ENCODE data around the gene SAMD8.
"Not testable (repeated sequence)": the region's sequence is repeated elsewhere in the genome, so short reads cannot be mapped to it uniquely, and the experiment has no call there.

SAMD8 gene

GRCh38 chr10:75086278-75086934 lies 25.1 kb upstream of the SAMD8 start:
- no peak for DNase-seq

- no peak for DNase-seq
These were observed 22.8 kb upstream of the SAMD8 start for GRCh38 chr10:75088640-75089039.

GRCh38 chr10:75089634-75090033 lies 21.8 kb upstream of the SAMD8 start:
- no peak for DNase-seq

- DNase-seq, result no peak
These were observed 20.3 kb upstream of the SAMD8 start for GRCh38 chr10:75091146-75091545.

- DNase-seq, result no peak
These were observed 17.0 kb upstream of the SAMD8 start for GRCh38 chr10:75094465-75094864.

GRCh38 chr10:75095631-75096030 lies 15.8 kb upstream of the SAMD8 start:
- DNase-seq, result no peak

- no peak for DNase-seq
These were observed 14.7 kb upstream of the SAMD8 start for GRCh38 chr10:75096749-75097148.

- DNase-seq, result no peak
These were observed 13.7 kb upstream of the SAMD8 start for GRCh38 chr10:75097666-75098285.

GRCh38 chr10:75098902-75099673 lies 12.4 kb upstream of the SAMD8 start:
- DNase-seq, result no peak

GRCh38 chr10:75099952-75100763 lies 11.3 kb upstream of the SAMD8 start:
- DNase-seq, result no peak

GRCh38 chr10:75100764-75101291 lies 10.6 kb upstream of the SAMD8 start:
- no peak for DNase-seq

- no peak for DNase-seq
These were observed 9.8 kb upstream of the SAMD8 start for GRCh38 chr10:75101416-75102251.

- no peak for DNase-seq
These were observed 8.4 kb upstream of the SAMD8 start for GRCh38 chr10:75102830-75103673.

- no peak for DNase-seq
These were observed 7.4 kb upstream of the SAMD8 start for GRCh38 chr10:75103881-75104686.

- no peak for DNase-seq
These were observed 6.6 kb upstream of the SAMD8 start for GRCh38 chr10:75104842-75105241.

- DNase-seq, result no peak
These were observed 5.8 kb upstream of the SAMD8 start for GRCh38 chr10:75105576-75106197.

GRCh38 chr10:75106242-75106641 lies 5.2 kb upstream of the SAMD8 start:
- no peak for DNase-seq

GRCh38 chr10:75106891-75107290 lies 4.6 kb upstream of the SAMD8 start:
- DNase-seq, result not testable (repeated sequence)
